GM18858 (cell line): ENCODE data around the gene COA6.

ENCODE experiments used
- ATAC-seq: cut with Tn5 transposase; IDR thresholded peaks from one replicate; pipeline ENCODE4 v1.9.1; 2021; ENCODE audit not compliant: unreplicated experiment

Gene COA6

DNA sequence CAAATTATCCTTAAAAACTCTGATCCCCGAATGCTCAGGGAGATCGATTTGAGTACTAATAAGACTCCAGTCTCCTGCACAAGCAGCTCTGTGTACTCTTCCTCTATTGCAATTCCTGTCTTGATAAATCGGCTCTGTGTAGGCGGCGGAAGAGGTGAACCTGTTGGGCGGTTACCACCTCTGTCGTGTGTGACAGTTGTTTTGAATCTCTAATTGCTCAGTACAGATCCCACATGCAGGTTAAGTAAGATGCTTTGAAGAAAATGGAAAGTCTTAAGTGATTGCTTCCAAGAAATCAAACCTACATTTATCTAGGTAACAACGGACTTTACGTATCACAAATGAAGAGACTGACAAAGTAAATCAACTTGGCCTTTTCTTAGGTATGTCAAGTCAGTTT is 35.5 kb downstream of the COA6 start:
- no peak for ATAC-seq

DNA sequence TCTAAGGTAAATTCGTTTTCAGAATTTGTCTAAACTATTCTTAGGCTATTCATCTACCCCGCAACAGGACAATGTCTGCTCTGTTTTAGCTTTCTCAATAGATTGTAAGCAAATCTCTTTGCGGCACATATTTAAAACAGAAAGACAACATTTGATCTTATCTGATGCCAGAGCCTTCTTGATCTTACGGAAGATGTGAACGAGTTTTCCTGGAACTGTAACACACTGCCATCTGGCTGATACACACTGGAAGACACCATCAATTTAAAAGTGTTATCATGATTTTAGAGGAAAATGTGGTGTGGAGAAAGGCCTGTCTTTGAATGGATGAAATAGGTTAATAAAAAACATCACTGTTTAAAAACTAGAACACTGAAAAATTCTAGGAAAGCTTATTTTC is 36.1 kb downstream of the COA6 start:
- ATAC-seq = no peak

DNA sequence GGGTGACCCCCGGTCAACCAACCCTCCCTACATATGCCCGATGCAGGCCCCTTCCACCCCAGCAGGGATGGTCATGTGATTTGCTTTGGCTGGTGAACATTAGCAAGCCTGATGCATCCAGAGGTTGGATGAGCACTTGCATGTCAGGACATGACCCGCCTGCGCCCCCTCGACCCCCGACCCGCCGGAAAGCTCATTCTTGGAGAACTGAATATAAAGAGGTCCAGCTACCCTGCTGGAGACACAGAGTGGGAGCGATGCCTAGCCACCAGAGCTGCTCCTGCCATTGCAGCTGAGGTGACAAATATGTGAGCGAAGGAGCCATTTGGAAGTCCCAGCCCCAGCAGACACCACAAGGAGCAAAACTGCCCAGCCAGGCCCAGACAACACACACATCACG is 39.6 kb downstream of the COA6 start:
- no peak for ATAC-seq

DNA sequence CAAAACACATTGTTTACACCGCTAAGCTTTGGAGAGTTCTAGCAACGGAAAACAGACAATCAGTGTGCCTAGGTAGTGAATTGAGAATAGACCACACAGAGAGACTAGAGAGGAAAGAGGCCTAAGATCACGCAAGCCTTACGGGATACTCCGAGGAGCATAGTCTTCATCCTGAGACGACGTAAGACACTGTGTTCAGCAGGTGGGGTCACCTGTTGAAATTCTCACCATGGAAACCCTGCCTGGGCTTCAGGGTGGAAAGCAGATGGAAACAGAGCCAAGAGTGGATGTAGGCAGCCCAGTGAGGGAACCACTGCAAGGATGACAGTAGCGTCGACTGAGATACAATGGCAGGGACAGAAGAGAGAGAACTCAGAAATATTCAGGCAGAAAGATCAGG is 40.2 kb downstream of the COA6 start:
- no peak for ATAC-seq

DNA sequence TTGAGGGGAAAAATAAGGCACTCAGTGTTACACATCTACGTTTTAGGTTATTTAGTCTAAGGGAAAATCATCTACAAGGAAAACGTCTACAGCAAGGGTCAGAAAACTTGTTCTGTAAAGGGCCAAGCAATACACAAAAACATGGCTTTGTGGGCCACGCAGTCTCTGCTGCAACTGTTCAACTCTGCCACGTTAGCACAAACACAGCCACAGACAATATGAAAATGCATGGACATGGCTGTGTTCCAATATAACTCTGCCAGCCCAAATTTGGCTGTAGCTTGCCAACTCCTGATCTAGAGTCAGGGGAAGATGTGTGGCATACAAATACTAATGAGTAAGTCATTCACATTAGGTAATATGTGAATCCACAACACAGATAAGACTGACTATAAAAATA is 40.7 kb downstream of the COA6 start:
- no peak for ATAC-seq

DNA sequence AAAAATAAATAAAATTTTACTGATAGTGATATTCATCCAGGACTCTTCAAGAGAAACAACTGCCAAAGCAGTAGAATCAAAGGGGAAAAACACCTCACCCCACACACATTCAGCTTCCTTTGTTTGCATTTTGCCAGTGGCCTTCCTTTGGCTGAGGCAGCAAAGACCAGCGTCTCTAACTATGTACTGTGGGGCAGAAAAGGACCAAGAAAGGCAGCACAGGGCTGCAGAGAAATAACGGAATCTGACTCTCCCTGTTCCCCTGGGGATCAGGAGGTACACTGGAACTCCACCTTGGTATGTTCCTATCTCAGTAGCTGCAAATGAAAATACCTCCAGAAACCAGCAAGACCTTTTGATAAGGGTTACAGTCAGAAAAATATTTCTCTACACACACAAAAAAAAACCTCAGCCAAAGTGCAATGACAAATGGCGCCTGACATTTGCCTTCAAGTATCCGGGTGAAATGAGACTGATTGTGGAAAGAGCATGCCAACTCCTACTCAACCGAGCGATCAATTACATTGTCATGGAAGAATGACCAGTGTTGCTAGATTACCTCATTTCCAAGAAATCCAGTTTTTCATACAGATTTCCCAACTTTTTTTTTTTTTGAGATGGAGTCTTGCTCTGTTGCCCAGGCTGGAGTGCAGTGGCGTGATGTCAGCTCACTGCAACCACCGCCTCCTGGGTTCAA is 54.8 kb downstream of the COA6 start:
- ATAC-seq = no peak

DNA sequence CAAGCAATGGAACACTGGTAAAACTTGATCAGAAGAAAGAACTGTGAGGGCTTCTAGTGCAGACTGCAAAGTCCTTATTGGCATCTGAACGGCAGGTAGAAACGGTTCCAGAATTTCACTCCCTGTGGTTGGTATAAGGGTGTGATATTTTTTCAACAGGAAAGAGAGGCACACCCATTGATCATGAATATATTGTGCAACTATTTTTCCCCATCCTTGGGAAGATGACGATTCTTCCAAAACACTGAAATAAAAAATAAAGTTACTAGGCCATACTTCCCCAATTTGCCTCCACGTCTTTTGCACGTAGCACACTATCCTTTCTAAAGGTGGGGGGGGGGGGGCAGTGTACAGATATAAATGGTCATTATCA is 56.2 kb downstream of the COA6 start:
- ATAC-seq = no peak

DNA sequence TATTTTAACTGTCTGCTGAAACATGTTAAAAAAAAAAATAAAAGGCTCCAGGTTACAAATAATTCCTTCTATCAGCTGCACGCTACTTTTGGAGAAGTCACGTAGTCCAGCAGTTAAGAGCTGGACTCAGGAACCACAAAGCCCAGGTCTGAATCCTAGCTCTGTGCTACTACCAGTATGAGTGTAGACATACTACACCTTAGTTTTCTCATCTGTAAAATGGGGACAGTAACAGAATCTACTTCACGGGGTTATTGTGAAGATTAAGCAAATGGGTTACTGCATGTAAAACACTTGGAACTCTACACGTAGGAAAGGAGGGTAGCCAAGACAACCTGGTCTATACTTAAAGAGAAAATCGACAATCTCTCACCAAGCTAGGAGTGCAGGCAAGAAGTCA is 57.4 kb downstream of the COA6 start:
- no peak for ATAC-seq

DNA sequence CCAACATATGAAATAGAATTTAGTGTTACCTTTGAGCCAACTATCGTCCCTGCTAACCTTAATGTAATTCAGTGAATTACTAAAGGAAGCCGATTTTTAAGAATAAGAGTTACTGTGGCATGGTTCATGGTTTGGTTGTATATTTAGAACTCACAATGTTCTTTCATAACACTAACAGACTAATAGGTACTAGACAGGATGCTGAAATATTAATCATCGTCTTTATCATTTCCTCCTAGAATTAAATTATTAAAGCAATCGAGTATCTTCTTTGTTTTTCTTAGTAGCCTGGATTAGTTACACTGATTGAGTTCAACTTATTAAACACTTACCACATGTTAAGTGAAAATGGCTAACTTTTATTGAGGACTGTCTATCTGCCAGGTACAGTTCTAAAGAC is 58.0 kb downstream of the COA6 start:
- ATAC-seq = no peak

DNA sequence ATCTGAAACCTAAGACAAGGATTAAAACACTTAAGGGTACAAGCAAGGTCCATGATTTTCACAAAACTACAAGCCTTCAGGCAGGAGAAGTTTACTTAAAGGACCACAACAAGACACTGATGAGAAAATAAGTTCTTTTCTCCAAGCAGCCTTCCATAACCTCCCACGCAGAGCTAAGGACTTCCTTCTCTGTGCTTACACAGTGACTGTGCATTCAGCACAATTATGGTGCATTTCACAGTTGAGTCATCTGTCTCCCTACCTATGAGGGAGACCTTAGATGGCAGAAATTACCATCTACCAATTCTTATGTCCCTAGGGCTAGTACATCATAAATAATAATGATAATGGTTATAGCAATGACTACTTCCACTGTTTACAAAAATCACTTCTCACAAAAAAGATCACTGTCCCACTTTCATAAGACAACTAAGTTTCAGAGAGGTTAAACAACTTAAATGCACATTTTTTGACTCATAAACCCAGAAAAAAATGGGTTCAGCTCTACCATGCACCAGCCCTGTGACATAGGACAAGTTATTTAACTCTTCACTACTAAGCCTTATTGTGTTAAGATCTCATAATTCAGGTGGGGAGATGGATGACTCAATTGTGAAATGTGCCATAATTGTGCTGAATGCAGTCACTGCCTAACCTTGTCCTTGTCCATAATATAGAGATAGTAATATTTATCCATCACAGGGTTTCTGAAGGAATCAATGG is 60.5 kb downstream of the COA6 start:
- peak; percentile 73 for ATAC-seq
